ENCODE measurements around the gene ZSCAN30.
A peak's percentile ranks its signal among the peaks of the same experiment; 100 is the strongest.

ZSCAN30 gene

GRCh38 chr18:35252466-35252865, 37.6 kb downstream of the ZSCAN30 start:
- no peak overlapping the region for H2BK15ac ChIP-seq (ENCODE audit: low read depth, poor library complexity, severe bottlenecking)
- no peaks in the 10 kb centered on the region for H3K27me3 ChIP-seq (ENCODE audit: control insufficient read depth in 1 of 2, insufficient read depth in 1 of 2, low read length in 2 of 2)
- H3K27ac ChIP-seq (ENCODE audit: low read length, poor library complexity, severe bottlenecking): no peak overlapping the region
- peaks cover 96% of the 10 kb centered on the region for H3K9me3 ChIP-seq (ENCODE audit: control insufficient read depth, low read length)
- peak overlapping the region in 1 of 2 experiments; percentile 61 for H3K4me3 ChIP-seq (ENCODE audit: insufficient read depth in 1 of 2, low read depth in 1 of 2, low read length in 2 of 2)
- H3K23ac ChIP-seq (ENCODE audit: low read length in 2 of 2): no peak overlapping the region
- no peak overlapping the region for H4K91ac ChIP-seq (ENCODE audit: low read length)
- no peak overlapping the region for H3K4me2 ChIP-seq (ENCODE audit: low read length, poor library complexity, severe bottlenecking)
- no peak overlapping the region for H3K4ac ChIP-seq (ENCODE audit: low read depth in 1 of 2, low read length in 2 of 2)
- peaks cover 1% of the 10 kb centered on the region for H3K79me1 ChIP-seq (replicated peaks; ENCODE audit: low read length, poor library complexity, severe bottlenecking)
- no peak overlapping the region for H3K9ac ChIP-seq (ENCODE audit: low read length)
- H3K14ac ChIP-seq (ENCODE audit: low read length in 2 of 2): no peak overlapping the region
- no CpG with 5 or more reads among the region's 1 CpG for WGBS
- H3K4me1 ChIP-seq (ENCODE audit: control insufficient read depth, insufficient read depth, low read depth, low read length): no peaks in the 10 kb centered on the region
- no peak for DNase-seq
- no peak overlapping the region for H2BK12ac ChIP-seq (ENCODE audit: low read length in 2 of 2)
- H2BK5ac ChIP-seq (ENCODE audit: low read depth, low read length, poor library complexity, severe bottlenecking): no peak overlapping the region
- no peak overlapping the region for H2AK5ac ChIP-seq (ENCODE audit: low read length, severe bottlenecking)
- H2BK120ac ChIP-seq (ENCODE audit: low read depth, low read length): no peak overlapping the region
- H3K36me3 ChIP-seq (ENCODE audit: control insufficient read depth in 1 of 2, insufficient read depth in 2 of 2, low read depth in 1 of 2, low read length in 2 of 2): peaks cover 24 to 93% of the 10 kb centered on the region in 2 experiments
- no peak overlapping the region for H3K18ac ChIP-seq (ENCODE audit: low read depth in 1 of 2, low read length in 2 of 2)
- H2AFZ ChIP-seq (ENCODE audit: low read depth, low read length): no peak overlapping the region
- H4K8ac ChIP-seq (ENCODE audit: low read length): no peak overlapping the region

GRCh38 chr18:35248429-35248828, 41.6 kb downstream of the ZSCAN30 start:
- Histone ChIP-seq H2BK5ac (ENCODE audit: low read depth, low read length, poor library complexity, severe bottlenecking) (no peak overlapping the region), H3K27ac (ENCODE audit: low read length, poor library complexity, severe bottlenecking) (no peak overlapping the region), H3K4me1 (ENCODE audit: control insufficient read depth, insufficient read depth, low read depth, low read length) (no peaks in the 10 kb centered on the region), H3K14ac (ENCODE audit: low read length in 2 of 2) (no peak overlapping the region), H3K18ac (ENCODE audit: low read depth in 1 of 2, low read length in 2 of 2) (no peak overlapping the region), H3K4ac (ENCODE audit: low read depth in 1 of 2, low read length in 2 of 2) (no peak overlapping the region), H3K79me1 (replicated peaks; ENCODE audit: low read length, poor library complexity, severe bottlenecking) (peaks cover 8% of the 10 kb centered on the region), H2AFZ (ENCODE audit: low read depth, low read length) (no peak overlapping the region), H4K91ac (ENCODE audit: low read length) (no peak overlapping the region), H2BK120ac (ENCODE audit: low read depth, low read length) (no peak overlapping the region), H3K4me2 (ENCODE audit: low read length, poor library complexity, severe bottlenecking) (no peak overlapping the region), H3K23ac (ENCODE audit: low read length in 2 of 2) (no peak overlapping the region), H2BK15ac (ENCODE audit: low read depth, poor library complexity, severe bottlenecking) (no peak overlapping the region), H4K8ac (ENCODE audit: low read length) (no peak overlapping the region), H3K36me3 (ENCODE audit: control insufficient read depth in 1 of 2, insufficient read depth in 2 of 2, low read depth in 1 of 2, low read length in 2 of 2) (peaks cover 23 to 95% of the 10 kb centered on the region in 2 experiments), H2BK12ac (ENCODE audit: low read length in 2 of 2) (no peak overlapping the region), H3K27me3 (ENCODE audit: control insufficient read depth in 1 of 2, insufficient read depth in 1 of 2, low read length in 2 of 2) (no peaks in the 10 kb centered on the region), H3K9me3 (ENCODE audit: control insufficient read depth, low read length) (peaks cover 95% of the 10 kb centered on the region), H3K4me3 (ENCODE audit: insufficient read depth in 1 of 2, low read depth in 1 of 2, low read length in 2 of 2) (peak overlapping the region in 1 of 2 experiments; percentile 50), H3K9ac (ENCODE audit: low read length) (no peak overlapping the region), H2AK5ac (ENCODE audit: low read length, severe bottlenecking) (no peak overlapping the region)
- no peak for DNase-seq
- WGBS: 85% methylated on average over 4 of the region's 6 CpGs

- H3K23ac ChIP-seq (ENCODE audit: low read length in 2 of 2): no peak overlapping the region
- no peak overlapping the region for H2BK12ac ChIP-seq (ENCODE audit: low read length in 2 of 2)
- H3K27me3 ChIP-seq (ENCODE audit: control insufficient read depth in 1 of 2, insufficient read depth in 1 of 2, low read length in 2 of 2): no peaks in the 10 kb centered on the region
- no peak overlapping the region for H3K9ac ChIP-seq (ENCODE audit: low read length)
- no peak overlapping the region for H3K4me2 ChIP-seq (ENCODE audit: low read length, poor library complexity, severe bottlenecking)
- no peak overlapping the region for H3K4ac ChIP-seq (ENCODE audit: low read depth in 1 of 2, low read length in 2 of 2)
- WGBS: 99% methylated on average over 14 of the region's 14 CpGs
- H4K8ac ChIP-seq (ENCODE audit: low read length): no peak overlapping the region
- no peak overlapping the region for H2BK15ac ChIP-seq (ENCODE audit: low read depth, poor library complexity, severe bottlenecking)
- no peak for DNase-seq
- H3K4me3 ChIP-seq (ENCODE audit: insufficient read depth in 1 of 2, low read depth in 1 of 2, low read length in 2 of 2): peak overlapping the region in 1 of 2 experiments; percentile 50
- H3K4me1 ChIP-seq (ENCODE audit: control insufficient read depth, insufficient read depth, low read depth, low read length): no peaks in the 10 kb centered on the region
- no peak overlapping the region for H2BK120ac ChIP-seq (ENCODE audit: low read depth, low read length)
- H3K36me3 ChIP-seq (ENCODE audit: control insufficient read depth in 1 of 2, insufficient read depth in 2 of 2, low read depth in 1 of 2, low read length in 2 of 2): peaks cover 28 to 95% of the 10 kb centered on the region in 2 experiments
- H3K79me1 ChIP-seq (replicated peaks; ENCODE audit: low read length, poor library complexity, severe bottlenecking): peaks cover 16% of the 10 kb centered on the region
- no peak overlapping the region for H2AK5ac ChIP-seq (ENCODE audit: low read length, severe bottlenecking)
- no peak overlapping the region for H2AFZ ChIP-seq (ENCODE audit: low read depth, low read length)
- no peak overlapping the region for H4K91ac ChIP-seq (ENCODE audit: low read length)
- no peak overlapping the region for H3K27ac ChIP-seq (ENCODE audit: low read length, poor library complexity, severe bottlenecking)
- H3K18ac ChIP-seq (ENCODE audit: low read depth in 1 of 2, low read length in 2 of 2): no peak overlapping the region
- H2BK5ac ChIP-seq (ENCODE audit: low read depth, low read length, poor library complexity, severe bottlenecking): no peak overlapping the region
- no peak overlapping the region for H3K14ac ChIP-seq (ENCODE audit: low read length in 2 of 2)
- H3K9me3 ChIP-seq (ENCODE audit: control insufficient read depth, low read length): peaks cover 95% of the 10 kb centered on the region
Observed at GRCh38 chr18:35247412-35248249, 42.4 kb downstream of the ZSCAN30 start.

- no peaks in the 10 kb centered on the region for H3K27me3 ChIP-seq (ENCODE audit: control insufficient read depth in 1 of 2, insufficient read depth in 1 of 2, low read length in 2 of 2)
- H2BK12ac ChIP-seq (ENCODE audit: low read length in 2 of 2): no peak overlapping the region
- no peak overlapping the region for H4K8ac ChIP-seq (ENCODE audit: low read length)
- no peak overlapping the region for H3K14ac ChIP-seq (ENCODE audit: low read length in 2 of 2)
- no peak overlapping the region for H2BK15ac ChIP-seq (ENCODE audit: low read depth, poor library complexity, severe bottlenecking)
- H3K4me3 ChIP-seq (ENCODE audit: insufficient read depth in 1 of 2, low read depth in 1 of 2, low read length in 2 of 2): peak overlapping the region in 1 of 2 experiments; percentile 50
- no peak overlapping the region for H4K91ac ChIP-seq (ENCODE audit: low read length)
- no peak overlapping the region for H2AFZ ChIP-seq (ENCODE audit: low read depth, low read length)
- H2BK5ac ChIP-seq (ENCODE audit: low read depth, low read length, poor library complexity, severe bottlenecking): no peak overlapping the region
- no peak overlapping the region for H3K23ac ChIP-seq (ENCODE audit: low read length in 2 of 2)
- H3K27ac ChIP-seq (ENCODE audit: low read length, poor library complexity, severe bottlenecking): no peak overlapping the region
- H3K4ac ChIP-seq (ENCODE audit: low read depth in 1 of 2, low read length in 2 of 2): no peak overlapping the region
- peaks cover 91% of the 10 kb centered on the region for H3K9me3 ChIP-seq (ENCODE audit: control insufficient read depth, low read length)
- H3K4me1 ChIP-seq (ENCODE audit: control insufficient read depth, insufficient read depth, low read depth, low read length): no peaks in the 10 kb centered on the region
- DNase-seq: no peak
- no peak overlapping the region for H3K4me2 ChIP-seq (ENCODE audit: low read length, poor library complexity, severe bottlenecking)
- no peak overlapping the region for H3K18ac ChIP-seq (ENCODE audit: low read depth in 1 of 2, low read length in 2 of 2)
- H3K36me3 ChIP-seq (ENCODE audit: control insufficient read depth in 1 of 2, insufficient read depth in 2 of 2, low read depth in 1 of 2, low read length in 2 of 2): peaks cover 28 to 93% of the 10 kb centered on the region in 2 experiments
- no peak overlapping the region for H3K9ac ChIP-seq (ENCODE audit: low read length)
- peaks cover 20% of the 10 kb centered on the region for H3K79me1 ChIP-seq (replicated peaks; ENCODE audit: low read length, poor library complexity, severe bottlenecking)
- no peak overlapping the region for H2AK5ac ChIP-seq (ENCODE audit: low read length, severe bottlenecking)
- H2BK120ac ChIP-seq (ENCODE audit: low read depth, low read length): no peak overlapping the region
Observed at GRCh38 chr18:35246831-35247230, 43.2 kb downstream of the ZSCAN30 start.
